Measurements from ENCODE around the gene SNCA. TPM values are rescaled to one million over a fixed set of nuclear protein-coding genes. Genes with fewer than 3 reads are reported as not detected.

The SNCA gene
- total and polyA plus RNA-seq, 2 donors (not counting 1 experiment from before 2014, with no cell fraction given): 0.95 to 6.8 TPM

GRCh38 chr4:89684536-89684935 is 152.4 kb downstream of the SNCA start:
- no peak for DNase-seq (ENCODE audit: low read depth in 2 of 2)
- Histone ChIP-seq H3K4me2 (ENCODE audit: extremely low read depth, insufficient read depth, low read length) (no peak overlapping the region), H3K4me1 (ENCODE audit: control insufficient read depth, extremely low read depth, insufficient read depth, low read length) (no peaks in the 10 kb centered on the region), H3K79me2 (ENCODE audit: control insufficient read depth, insufficient read depth, low read length) (no peaks in the 10 kb centered on the region), H3K4me3 (replicated peaks in 1 of 4; ENCODE audit: control extremely low read depth in 1 of 4, insufficient read depth in 1 of 4, low read depth in 3 of 4, low read length in 4 of 4) (no peak overlapping the region), H3K27ac (ENCODE audit: insufficient read depth, low read length) (no peak overlapping the region), H3K36me3 (ENCODE audit: control insufficient read depth, insufficient read depth, low read length) (no peaks in the 10 kb centered on the region), H4K20me1 (ENCODE audit: control insufficient read depth, extremely low read depth, insufficient read depth, low read length) (no peaks in the 10 kb centered on the region), H3K27me3 (ENCODE audit: control insufficient read depth, insufficient read depth, low read length) (no peaks in the 10 kb centered on the region), H2AFZ (ENCODE audit: low read length) (no peak overlapping the region), H3K9ac (ENCODE audit: insufficient read depth, low read length) (no peak overlapping the region), H3K9me3 (ENCODE audit: control insufficient read depth, insufficient read depth, low read depth, low read length) (no peaks in the 10 kb centered on the region)
- no peak for TF ChIP-seq CTCF (conservative IDR thresholded peaks at IDR 0.05 in 1 of 2, IDR thresholded peaks at IDR 0.05 in 1 of 2; ENCODE audit: low read depth in 1 of 2, low read length in 2 of 2)
- no peak for TF ChIP-seq EZH2 (IDR thresholded peaks at IDR 0.05; ENCODE audit: low read length, missing control alignments)

- DNase-seq (ENCODE audit: low read depth in 2 of 2): no peak
- Histone ChIP-seq H3K4me3 (replicated peaks in 1 of 4; ENCODE audit: control extremely low read depth in 1 of 4, insufficient read depth in 1 of 4, low read depth in 3 of 4, low read length in 4 of 4) (no peak overlapping the region), H4K20me1 (ENCODE audit: control insufficient read depth, extremely low read depth, insufficient read depth, low read length) (no peaks in the 10 kb centered on the region), H3K9me3 (ENCODE audit: control insufficient read depth, insufficient read depth, low read depth, low read length) (no peaks in the 10 kb centered on the region), H3K4me2 (ENCODE audit: extremely low read depth, insufficient read depth, low read length) (no peak overlapping the region), H3K79me2 (ENCODE audit: control insufficient read depth, insufficient read depth, low read length) (no peaks in the 10 kb centered on the region), H3K4me1 (ENCODE audit: control insufficient read depth, extremely low read depth, insufficient read depth, low read length) (no peaks in the 10 kb centered on the region), H3K9ac (ENCODE audit: insufficient read depth, low read length) (no peak overlapping the region), H2AFZ (ENCODE audit: low read length) (no peak overlapping the region), H3K36me3 (ENCODE audit: control insufficient read depth, insufficient read depth, low read length) (no peaks in the 10 kb centered on the region), H3K27me3 (ENCODE audit: control insufficient read depth, insufficient read depth, low read length) (no peaks in the 10 kb centered on the region), H3K27ac (ENCODE audit: insufficient read depth, low read length) (no peak overlapping the region)
- TF ChIP-seq EZH2 (IDR thresholded peaks at IDR 0.05; ENCODE audit: low read length, missing control alignments) (no peak), CTCF (conservative IDR thresholded peaks at IDR 0.05 in 1 of 2, IDR thresholded peaks at IDR 0.05 in 1 of 2; ENCODE audit: low read depth in 1 of 2, low read length in 2 of 2) (no peak)
Measured at GRCh38 chr4:89682808-89683207, 154.2 kb downstream of the SNCA start.

GRCh38 chr4:89681671-89682070 is 155.3 kb downstream of the SNCA start:
- no peak overlapping the region for H2AFZ ChIP-seq (ENCODE audit: low read length)
- H3K79me2 ChIP-seq (ENCODE audit: control insufficient read depth, insufficient read depth, low read length): no peaks in the 10 kb centered on the region
- TF ChIP-seq CTCF (conservative IDR thresholded peaks at IDR 0.05 in 1 of 2, IDR thresholded peaks at IDR 0.05 in 1 of 2; ENCODE audit: low read depth in 1 of 2, low read length in 2 of 2) (no peak), EZH2 (IDR thresholded peaks at IDR 0.05; ENCODE audit: low read length, missing control alignments) (no peak)
- DNase-seq (ENCODE audit: low read depth in 2 of 2): no peak
- H3K4me2 ChIP-seq (ENCODE audit: extremely low read depth, insufficient read depth, low read length): no peak overlapping the region
- no peaks in the 10 kb centered on the region for H4K20me1 ChIP-seq (ENCODE audit: control insufficient read depth, extremely low read depth, insufficient read depth, low read length)
- no peak overlapping the region for H3K27ac ChIP-seq (ENCODE audit: insufficient read depth, low read length)
- no peaks in the 10 kb centered on the region for H3K9me3 ChIP-seq (ENCODE audit: control insufficient read depth, insufficient read depth, low read depth, low read length)
- no peaks in the 10 kb centered on the region for H3K27me3 ChIP-seq (ENCODE audit: control insufficient read depth, insufficient read depth, low read length)
- no peak overlapping the region for H3K4me3 ChIP-seq (replicated peaks in 1 of 4; ENCODE audit: control extremely low read depth in 1 of 4, insufficient read depth in 1 of 4, low read depth in 3 of 4, low read length in 4 of 4)
- no peaks in the 10 kb centered on the region for H3K36me3 ChIP-seq (ENCODE audit: control insufficient read depth, insufficient read depth, low read length)
- H3K4me1 ChIP-seq (ENCODE audit: control insufficient read depth, extremely low read depth, insufficient read depth, low read length): no peaks in the 10 kb centered on the region
- H3K9ac ChIP-seq (ENCODE audit: insufficient read depth, low read length): no peak overlapping the region

Measured in fibroblast of lung (primary cell).